Skin epidermis (tissue), 12 donors: ENCODE results near the gene NCMAP.
"Not testable (repeated sequence)": the region's sequence is repeated elsewhere in the genome, so short reads cannot be mapped to it uniquely, and the experiment has no call there.

ENCODE experiments used
- H3K27ac ChIP-seq, 21 experiments: fragments of 200-600 bp; sonication (generic) in 11 of 21; one replicate each; pipeline ENCODE4 v1.5.0; 2020; ENCODE audit warnings: mild to moderate bottlenecking in 3 of 21, inconsistent platforms in 2 of 21, moderate library complexity in 2 of 21
- H3K4me3 ChIP-seq, 7 experiments: fragments of 200-600 bp; sonication (generic) in 2 of 7; one replicate each; pipeline ENCODE4 v1.5.0; 2020; ENCODE audit warnings: inconsistent platforms in 2 of 7, mild to moderate bottlenecking in 2 of 7, moderate library complexity in 1 of 7

The NCMAP gene

GRCh38 chr1:24555591-24556413 is at the start of gene NCMAP:
TSS of gene NCMAP (plus strand) at chr1:24556087. CDS start at chr1:24595431, 39,344 bp downstream.
- Histone ChIP-seq H3K27ac (peak within 1 kb of the TSS in 2 of 21 experiments; percentile 26 to 29), H3K4me3 (peak within 1 kb of the TSS in 5 of 7 experiments; percentile 5 to 38 (median 17))

GRCh38 chr1:24506691-24507381 is 49.1 kb upstream of the NCMAP start:
- H3K4me3 ChIP-seq = no peak overlapping the region
- peak overlapping the region in 11 of 21 experiments; percentile 10 to 98 (median 26) for H3K27ac ChIP-seq

GRCh38 chr1:24507405-24507804 is 48.5 kb upstream of the NCMAP start:
- H3K27ac ChIP-seq = peak overlapping the region in 8 of 21 experiments; percentile 11 to 98 (median 29)
- H3K4me3 ChIP-seq = no peak overlapping the region

- H3K4me3 ChIP-seq = no peak overlapping the region
- H3K27ac ChIP-seq = no peak overlapping the region
Measured at GRCh38 chr1:24508911-24509310, 47.0 kb upstream of the NCMAP start.

GRCh38 chr1:24513706-24514105 is 42.2 kb upstream of the NCMAP start:
- H3K4me3 ChIP-seq = no peak overlapping the region
- no peak overlapping the region for H3K27ac ChIP-seq

GRCh38 chr1:24514946-24515345 is 40.9 kb upstream of the NCMAP start:
- Histone ChIP-seq H3K27ac (no peak overlapping the region), H3K4me3 (no peak overlapping the region)

GRCh38 chr1:24515671-24516209 is 40.1 kb upstream of the NCMAP start:
- not testable (repeated sequence) for H3K4me3 ChIP-seq, H3K27ac ChIP-seq

- Histone ChIP-seq H3K4me3 (no peak overlapping the region), H3K27ac (no peak overlapping the region)
Measured at GRCh38 chr1:24516506-24516905, 39.4 kb upstream of the NCMAP start.

- Histone ChIP-seq H3K27ac (no peak overlapping the region), H3K4me3 (no peak overlapping the region)
Measured at GRCh38 chr1:24517898-24518297, 38.0 kb upstream of the NCMAP start.

- H3K27ac ChIP-seq, H3K4me3 ChIP-seq: not testable (repeated sequence)
Measured at GRCh38 chr1:24520282-24520681, 35.6 kb upstream of the NCMAP start.

GRCh38 chr1:24525606-24526005 is 30.3 kb upstream of the NCMAP start:
- H3K4me3 ChIP-seq = no peak overlapping the region
- no peak overlapping the region for H3K27ac ChIP-seq

- Histone ChIP-seq H3K4me3 (no peak overlapping the region), H3K27ac (no peak overlapping the region)
Measured at GRCh38 chr1:24526045-24526444, 29.8 kb upstream of the NCMAP start.

GRCh38 chr1:24526940-24527542 is 28.8 kb upstream of the NCMAP start:
- no peak overlapping the region for H3K4me3 ChIP-seq
- H3K27ac ChIP-seq = no peak overlapping the region

- H3K4me3 ChIP-seq = no peak overlapping the region
- H3K27ac ChIP-seq = no peak overlapping the region
Measured at GRCh38 chr1:24528744-24529143, 27.1 kb upstream of the NCMAP start.

- not testable (repeated sequence) for H3K4me3 ChIP-seq, H3K27ac ChIP-seq
Measured at GRCh38 chr1:24529292-24529691, 26.6 kb upstream of the NCMAP start.

GRCh38 chr1:24535021-24535424 is 20.9 kb upstream of the NCMAP start:
- Histone ChIP-seq H3K27ac (peak overlapping the region in 12 of 21 experiments; percentile 5 to 87 (median 70)), H3K4me3 (peak overlapping the region in 3 of 7 experiments; percentile 11 to 24 (median 22))

GRCh38 chr1:24535778-24536177 is 20.1 kb upstream of the NCMAP start:
- Histone ChIP-seq H3K27ac (peak overlapping the region in 8 of 21 experiments; percentile 20 to 87 (median 78)), H3K4me3 (no peak overlapping the region)

GRCh38 chr1:24536391-24536840 is 19.5 kb upstream of the NCMAP start:
- peak overlapping the region in 8 of 21 experiments; percentile 20 to 87 (median 65) for H3K27ac ChIP-seq
- H3K4me3 ChIP-seq = no peak overlapping the region

- H3K4me3 ChIP-seq = no peak overlapping the region
- H3K27ac ChIP-seq = peak overlapping the region in 1 of 21 experiments; percentile 32
Measured at GRCh38 chr1:24540051-24540905, 15.6 kb upstream of the NCMAP start.
